Lower leg skin (tissue), 3 donors: ENCODE measurements around the gene NOC4L.

ENCODE experiments used
- POLR2A ChIP-seq, 2 donors: fragments of 450-650 bp; IDR thresholded peaks; one replicate each; pipeline ENCODE4 v1.6.1; 2016 to 2017; ENCODE audit warnings: antibody characterized with exemption in 2 of 2, mild to moderate bottlenecking in 1 of 2, moderate library complexity in 1 of 2
- TF ChIP-seq, protein P1 (sequence below), 3 donors: fragments of 450-650 bp; IDR thresholded peaks; one replicate each; pipeline ENCODE4 v1.5.1; 2016; ENCODE audit warnings: antibody characterized with exemption in 3 of 3, mild to moderate bottlenecking in 3 of 3, moderate library complexity in 2 of 3

DNA sequence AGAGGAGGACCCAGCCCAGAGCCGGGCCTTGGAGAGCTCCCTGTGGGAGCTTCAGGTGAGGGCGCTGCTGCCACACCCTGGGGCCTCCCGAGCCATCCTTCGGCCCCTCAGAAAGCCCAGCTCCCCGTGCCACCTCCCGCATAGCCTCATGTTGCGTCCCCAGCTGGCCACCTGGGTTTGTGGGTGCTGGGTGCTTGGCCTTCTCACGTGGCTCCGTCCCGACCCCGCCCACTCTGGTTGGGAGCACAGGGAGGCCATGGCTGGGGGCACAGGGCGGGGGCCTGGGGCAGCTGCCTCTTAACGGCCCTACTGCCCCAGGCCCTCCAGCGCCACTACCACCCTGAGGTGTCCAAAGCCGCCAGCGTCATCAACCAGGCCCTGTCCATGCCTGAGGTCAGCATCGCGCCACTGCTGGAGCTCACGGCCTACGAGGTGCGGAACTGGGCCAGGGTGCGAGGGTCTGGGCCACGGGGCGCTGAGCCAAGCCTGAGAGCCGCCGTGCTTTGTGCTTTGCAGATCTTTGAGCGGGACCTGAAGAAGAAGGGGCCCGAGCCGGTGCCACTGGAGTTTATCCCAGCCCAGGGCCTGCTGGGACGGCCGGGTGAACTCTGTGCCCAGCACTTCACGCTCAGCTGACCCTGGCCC lies 7.6 kb downstream of the NOC4L start:
- TF ChIP-seq POLR2A (IDR thresholded peaks at IDR 0.05): no peak
- TF ChIP-seq, protein P1, sequence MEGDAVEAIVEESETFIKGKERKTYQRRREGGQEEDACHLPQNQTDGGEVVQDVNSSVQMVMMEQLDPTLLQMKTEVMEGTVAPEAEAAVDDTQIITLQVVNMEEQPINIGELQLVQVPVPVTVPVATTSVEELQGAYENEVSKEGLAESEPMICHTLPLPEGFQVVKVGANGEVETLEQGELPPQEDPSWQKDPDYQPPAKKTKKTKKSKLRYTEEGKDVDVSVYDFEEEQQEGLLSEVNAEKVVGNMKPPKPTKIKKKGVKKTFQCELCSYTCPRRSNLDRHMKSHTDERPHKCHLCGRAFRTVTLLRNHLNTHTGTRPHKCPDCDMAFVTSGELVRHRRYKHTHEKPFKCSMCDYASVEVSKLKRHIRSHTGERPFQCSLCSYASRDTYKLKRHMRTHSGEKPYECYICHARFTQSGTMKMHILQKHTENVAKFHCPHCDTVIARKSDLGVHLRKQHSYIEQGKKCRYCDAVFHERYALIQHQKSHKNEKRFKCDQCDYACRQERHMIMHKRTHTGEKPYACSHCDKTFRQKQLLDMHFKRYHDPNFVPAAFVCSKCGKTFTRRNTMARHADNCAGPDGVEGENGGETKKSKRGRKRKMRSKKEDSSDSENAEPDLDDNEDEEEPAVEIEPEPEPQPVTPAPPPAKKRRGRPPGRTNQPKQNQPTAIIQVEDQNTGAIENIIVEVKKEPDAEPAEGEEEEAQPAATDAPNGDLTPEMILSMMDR (IDR thresholded peaks at IDR 0.05): no peak
